HG03139 (cell line): ENCODE measurements around the gene XYLT1.

ENCODE experiments used
- ATAC-seq: cut with Tn5 transposase; IDR thresholded peaks from one replicate; pipeline ENCODE4 v1.9.1; 2021; ENCODE audit not compliant: unreplicated experiment

The XYLT1 gene

DNA sequence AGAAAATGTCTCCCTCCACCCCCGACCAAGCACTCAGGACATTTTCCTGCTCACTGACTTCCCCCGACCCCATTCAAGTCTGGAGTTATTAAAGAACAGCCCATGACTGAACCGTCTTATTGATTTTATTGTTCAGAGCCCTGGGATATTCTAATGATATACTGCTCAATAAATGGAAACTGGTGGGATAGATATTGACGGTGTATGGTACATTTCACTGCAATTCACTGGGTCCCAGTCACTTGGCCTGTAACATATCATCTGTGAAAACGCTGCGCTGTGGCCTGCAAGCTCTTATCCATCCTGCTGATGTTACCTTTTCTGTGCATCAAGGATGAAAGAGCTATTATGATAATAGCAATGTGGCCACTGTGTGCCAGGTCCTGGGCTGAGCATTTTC lies 258.2 kb downstream of the XYLT1 start:
- ATAC-seq = no peak

DNA sequence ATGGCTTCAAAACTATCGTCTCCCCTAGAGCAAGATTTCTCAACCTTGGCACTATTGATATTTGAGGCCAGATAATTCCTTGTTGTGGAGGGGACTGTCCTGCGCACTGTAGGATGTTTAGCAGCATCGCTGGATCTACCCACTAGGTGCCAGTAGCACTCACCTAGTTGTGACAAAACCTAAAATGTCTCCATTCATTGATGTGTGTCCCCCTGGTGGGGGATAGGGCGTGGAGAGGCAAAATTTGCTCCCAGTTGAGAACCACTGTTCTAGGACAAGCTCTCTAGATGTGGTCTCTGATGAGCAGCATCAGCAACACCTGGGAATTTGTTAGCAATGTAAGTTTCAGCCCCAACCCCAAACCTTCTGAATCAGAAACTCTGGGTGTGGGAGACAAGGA lies 259.0 kb downstream of the XYLT1 start:
- no peak for ATAC-seq

DNA sequence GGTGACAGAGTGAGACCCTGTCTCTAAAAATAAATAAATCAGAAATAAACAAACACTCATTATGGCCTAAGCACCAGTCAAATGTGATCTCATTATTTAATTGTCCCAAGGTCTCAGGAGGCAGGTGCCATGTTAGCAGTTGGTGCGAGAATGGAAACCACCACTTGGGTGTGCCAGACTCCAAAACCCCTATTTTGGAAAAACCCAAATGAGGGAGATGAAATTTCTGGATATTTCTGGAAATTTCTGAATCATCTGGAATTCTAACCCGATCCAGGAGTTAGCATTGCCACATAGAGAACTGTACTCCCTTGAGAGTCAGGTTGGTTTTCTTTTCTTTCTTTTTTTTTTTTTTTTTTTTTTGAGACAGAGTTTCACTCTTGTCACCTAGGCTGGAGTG lies 264.0 kb downstream of the XYLT1 start:
- no peak for ATAC-seq

DNA sequence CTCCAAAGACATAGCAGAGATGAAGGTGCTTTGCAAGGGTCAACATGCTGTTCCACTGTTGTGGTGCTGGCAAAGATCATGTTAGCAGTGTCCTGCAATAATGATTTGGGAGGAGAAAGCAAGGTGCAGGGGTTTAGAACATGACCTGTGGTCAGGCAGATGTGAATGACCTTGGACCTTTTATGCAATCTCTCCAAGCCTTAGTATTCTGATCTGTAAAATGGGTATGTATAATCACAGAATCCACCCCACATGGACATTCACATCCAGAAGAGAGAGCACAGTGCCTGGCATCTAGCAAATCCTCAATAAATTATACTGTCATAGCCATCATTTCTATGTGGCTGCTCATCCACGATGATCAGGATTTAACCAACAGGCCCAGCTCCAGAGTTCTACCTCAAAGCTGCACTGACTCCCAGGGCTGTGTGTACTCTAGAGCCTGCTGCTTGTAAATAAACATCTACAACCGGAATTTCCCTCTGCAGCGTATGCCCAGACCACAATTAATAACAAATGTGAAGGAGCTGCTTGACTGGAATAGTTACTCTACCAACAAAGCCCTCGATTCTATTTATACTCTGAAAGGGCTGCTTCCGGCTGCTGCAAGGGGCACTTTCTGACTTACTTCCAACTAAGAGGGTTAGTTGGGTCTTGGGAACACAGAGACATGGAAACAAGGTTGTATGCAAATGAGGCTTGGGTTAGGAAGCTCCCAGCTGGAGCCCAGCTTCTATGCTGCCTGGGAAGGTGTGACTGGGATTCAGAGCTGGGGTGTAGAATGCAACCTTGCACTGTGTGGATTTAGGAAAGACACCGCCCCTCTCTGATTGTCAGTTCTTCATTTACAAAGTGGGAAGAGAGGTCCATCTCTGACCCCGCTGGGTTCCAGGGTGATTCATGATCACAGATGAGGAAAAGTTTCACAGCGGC lies 265.2 kb downstream of the XYLT1 start:
- no peak for ATAC-seq

DNA sequence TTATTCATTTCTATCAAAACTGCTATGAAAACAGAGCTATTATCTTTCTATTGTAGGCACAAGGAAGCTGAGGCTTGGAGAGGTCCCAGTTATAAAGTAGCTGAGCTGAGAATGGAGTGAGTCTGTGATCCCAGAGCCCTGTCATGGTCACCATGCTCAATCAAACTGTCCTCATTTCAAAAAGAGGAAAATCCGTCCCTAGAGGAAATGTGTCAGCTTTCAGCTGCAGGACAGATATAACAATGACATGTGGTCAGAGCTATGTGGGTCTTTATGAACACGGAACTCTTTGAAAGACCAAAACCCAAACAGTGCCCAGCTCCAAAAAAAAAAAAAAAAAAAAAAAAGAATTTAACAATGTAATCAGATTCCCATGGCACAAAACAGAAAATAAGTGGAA lies 266.1 kb downstream of the XYLT1 start:
- no peak for ATAC-seq

DNA sequence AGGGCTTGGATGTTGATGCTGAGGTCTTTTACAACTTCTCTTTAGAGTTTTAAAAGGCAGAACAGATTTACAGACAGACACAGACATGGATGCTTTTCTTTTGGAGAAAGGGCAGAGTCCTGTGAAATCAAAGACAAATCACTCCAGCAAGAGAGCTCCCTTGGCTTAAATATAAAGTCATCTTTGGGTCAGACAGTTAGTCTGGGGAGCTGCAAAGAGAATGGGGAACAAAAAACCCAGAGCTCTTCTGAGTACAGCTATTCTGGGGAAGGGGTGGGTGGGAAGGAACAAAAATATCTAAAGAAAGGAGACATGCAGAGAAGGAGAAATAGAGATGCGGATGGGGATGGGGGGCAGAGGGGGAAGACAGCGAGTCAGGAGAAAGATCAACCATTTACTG lies 266.6 kb downstream of the XYLT1 start:
- no peak for ATAC-seq

DNA sequence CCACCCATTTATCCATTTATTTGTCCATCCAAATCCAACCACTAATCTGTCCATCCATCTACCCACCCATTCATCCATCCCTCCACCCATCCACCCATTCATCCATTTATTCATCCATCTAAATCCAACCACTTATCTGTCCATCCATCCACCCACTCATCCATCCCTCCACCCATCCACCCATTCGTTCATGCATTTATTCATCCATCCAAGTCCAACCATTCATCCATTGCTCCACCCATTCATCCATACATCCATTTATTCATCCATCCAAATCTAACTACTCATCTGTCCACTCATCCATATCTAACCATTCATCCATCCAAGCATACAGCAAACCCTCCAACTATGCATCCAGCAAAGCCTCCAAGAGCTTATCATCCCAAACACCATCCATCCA lies 267.3 kb downstream of the XYLT1 start:
- no peak for ATAC-seq

DNA sequence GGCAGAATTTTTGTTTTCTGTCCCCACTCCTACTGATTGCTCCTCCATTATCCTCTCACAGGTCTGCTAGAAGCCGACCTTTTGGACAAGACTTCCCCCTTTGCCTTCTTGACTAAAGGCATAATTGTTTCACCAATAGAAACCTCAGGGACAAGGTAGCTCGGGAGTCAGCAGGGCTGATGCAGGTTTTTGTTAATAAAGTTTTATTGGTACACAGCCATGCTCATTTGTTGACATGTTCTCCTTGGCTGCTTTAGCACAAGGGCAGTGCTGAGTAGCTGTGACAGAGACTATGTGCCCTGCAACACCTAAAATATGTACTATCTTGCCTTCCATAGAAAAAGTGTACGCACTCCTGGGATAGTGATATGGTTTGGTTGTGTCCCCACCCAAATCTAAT lies 271.6 kb downstream of the XYLT1 start:
- ATAC-seq = no peak

DNA sequence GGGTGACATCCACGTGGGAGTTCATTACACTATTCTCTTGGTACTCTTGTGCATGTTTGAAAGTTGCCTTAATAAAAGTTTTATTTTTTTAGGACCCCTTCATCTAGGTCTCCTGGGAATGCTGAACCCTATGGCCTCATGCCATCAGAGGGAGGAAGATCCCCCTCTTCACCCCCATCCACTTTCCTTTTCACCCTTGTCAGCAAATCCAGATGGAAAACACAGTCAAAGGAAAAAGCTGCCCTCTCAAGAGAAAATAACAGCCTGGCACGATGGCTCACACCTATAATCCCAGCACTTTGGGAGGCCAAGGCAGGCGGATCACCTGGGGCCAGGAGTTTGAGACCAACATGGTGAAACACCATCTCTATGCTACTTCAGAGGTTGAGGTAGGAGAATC lies 274.2 kb downstream of the XYLT1 start:
- no peak for ATAC-seq

DNA sequence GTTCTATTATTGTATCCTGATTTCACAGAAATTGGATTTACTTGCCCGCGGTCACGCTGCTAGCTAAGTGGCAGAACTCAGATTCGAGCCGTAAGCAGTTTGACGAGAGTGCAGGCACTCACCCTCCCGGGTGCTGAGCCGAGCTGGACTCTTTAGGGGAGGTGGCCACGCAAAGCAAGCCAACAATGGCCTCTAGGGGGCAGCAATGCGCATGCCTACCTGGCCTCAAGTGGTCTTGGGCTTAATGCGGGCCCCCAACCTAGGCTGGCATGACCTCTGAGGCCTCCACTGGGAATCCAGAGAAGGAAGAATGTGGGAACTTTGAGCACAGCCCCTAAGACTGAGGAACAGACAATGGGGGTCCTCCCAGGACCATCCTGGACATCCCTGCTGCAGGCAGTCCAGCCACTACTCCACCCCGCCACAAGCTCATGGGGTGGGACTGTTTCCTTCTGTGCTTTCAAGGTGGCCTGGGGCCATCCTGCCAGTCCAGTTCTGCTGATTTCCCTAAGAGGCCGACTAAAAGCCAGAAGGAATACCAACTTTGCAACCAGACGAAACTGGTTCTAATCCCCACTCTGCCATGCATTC lies 276.5 kb downstream of the XYLT1 start:
- ATAC-seq = no peak

DNA sequence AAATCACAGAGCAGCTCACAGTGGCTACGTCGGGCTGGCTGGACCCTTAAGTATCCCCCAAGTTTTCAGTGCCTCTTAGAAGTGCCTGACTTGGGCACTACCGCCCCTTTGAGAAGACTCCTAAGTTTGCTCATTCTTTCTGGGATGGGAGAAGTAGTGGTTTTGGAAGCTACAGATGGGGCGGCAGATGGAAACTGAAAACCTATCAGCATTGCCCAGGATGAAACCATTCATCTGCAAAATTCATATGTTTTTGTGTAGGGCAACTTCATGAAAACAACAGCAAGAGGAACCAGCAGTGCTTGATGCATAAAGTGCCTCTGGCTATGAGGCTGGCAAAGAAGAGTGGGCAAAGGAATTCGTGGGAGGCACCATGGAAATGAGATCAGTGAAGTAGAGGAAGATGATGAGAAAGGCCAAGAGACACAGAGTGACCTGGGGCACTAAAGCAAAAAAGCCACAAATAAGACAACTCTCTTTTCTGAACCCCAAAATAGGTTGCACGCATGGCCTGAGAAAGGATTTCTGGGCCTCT lies 277.1 kb downstream of the XYLT1 start:
- ATAC-seq = no peak

DNA sequence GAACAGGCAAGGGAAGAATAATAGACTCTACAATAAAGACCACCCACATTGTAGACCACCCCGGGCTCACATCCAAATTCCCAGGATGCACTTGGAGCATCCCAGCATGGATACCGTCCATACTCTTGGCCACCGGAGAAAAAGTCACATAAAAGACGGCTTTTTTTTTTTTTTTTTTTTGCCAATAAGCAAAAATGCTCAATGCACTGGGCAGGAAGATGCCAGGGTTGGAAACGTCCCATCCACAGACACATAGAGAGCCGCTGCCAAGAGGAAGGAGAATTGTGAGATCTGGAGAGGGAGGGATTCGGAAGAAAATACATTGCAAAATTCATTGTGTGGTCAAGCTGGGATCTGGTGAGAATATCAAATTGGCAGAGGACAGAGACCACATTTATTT lies 286.7 kb downstream of the XYLT1 start:
- ATAC-seq = no peak

DNA sequence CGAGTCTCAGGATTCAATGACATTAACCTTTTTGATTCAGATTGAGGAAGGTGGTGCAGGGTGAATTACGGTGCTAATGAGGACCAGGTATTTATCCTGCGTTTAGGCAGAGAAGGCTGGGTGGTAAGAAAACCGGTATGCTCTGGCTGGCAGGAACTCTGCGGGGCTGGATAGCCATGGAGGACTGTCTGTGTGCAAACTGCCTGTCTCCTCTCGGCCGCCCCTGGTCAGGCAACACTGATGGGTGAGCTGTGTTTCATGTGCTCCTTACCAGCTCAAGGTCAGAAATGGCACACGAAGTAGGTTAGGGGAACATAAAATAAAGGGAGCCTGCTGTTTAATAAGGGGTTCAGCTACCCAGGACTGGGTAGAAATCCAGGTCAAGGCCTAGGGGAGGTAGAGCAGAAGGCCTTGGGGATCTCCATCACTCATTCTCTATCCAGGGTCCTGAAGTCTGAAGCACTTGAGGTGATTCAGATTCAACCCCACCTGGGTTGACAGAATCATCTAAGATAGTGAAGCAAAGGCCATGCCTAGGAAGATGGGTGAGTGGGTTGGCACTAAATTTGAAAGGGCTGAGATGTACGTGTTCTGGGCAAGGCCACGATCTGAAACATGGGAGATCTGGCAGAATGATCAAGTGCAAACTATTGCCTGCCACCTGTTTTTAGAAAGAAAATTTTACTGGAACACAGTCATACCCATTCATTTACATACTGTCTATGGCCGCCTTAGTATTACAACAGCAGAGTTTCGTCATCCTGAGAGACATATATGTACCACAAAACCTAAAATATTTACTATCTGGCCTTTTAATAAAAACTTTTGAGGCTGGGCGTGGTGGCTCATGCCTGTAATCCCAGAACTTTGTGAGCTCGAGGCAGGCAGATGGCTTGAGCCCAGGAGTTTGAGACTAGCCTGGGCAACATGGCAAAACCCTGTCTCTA lies 292.5 kb downstream of the XYLT1 start:
- no peak for ATAC-seq

DNA sequence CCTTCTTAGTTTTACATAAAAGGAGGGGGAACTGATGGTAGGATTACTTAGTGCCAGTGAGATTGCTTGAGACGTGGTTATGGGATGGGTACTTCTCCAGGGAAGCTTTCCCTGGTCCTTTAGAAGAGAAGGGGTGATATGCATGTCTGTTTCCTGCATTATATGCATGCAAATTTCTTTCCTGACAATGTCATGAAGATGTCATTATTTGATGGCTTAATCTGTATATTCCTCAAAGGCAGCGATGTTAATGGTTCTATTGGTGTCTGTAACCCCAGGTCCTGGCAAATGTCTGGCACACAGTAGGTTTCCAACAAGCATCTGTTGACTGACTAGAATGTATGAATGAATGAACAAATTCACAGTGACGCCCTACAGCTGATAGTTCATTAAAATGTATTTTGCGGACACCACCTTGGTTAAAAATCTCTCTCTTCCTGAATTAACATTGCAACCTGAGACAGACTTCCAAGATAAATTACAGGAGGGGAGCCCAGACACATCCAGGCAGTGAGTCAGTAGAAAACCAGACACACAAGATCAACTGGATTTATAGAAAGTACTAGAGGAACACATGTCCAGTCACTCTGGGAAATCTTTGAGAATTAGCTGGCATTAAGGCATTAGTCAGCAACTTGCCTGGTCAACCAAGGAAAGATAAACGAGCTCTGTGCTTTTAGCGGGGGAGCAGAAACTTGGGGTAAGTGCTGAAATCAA lies 293.4 kb downstream of the XYLT1 start:
- ATAC-seq = no peak

DNA sequence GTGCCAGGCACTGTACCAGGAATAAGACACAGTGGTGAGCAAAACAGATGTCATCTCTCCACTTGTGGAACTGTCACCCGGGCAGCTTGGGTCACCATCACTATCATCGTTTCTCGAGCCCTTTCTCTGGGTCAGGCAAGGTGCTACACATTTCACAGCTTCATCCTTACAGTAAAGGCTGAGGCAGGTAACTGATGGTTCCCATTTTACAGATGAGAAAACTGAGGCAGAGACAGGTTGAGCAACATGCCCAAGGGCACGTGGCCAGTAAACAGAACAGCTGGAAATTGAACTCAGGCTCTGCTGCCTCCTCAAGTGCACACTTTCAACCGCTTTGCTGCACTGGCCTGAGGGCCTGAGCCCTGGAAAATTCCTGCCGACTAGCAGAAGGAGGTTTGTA lies 294.6 kb downstream of the XYLT1 start:
- ATAC-seq = no peak

DNA sequence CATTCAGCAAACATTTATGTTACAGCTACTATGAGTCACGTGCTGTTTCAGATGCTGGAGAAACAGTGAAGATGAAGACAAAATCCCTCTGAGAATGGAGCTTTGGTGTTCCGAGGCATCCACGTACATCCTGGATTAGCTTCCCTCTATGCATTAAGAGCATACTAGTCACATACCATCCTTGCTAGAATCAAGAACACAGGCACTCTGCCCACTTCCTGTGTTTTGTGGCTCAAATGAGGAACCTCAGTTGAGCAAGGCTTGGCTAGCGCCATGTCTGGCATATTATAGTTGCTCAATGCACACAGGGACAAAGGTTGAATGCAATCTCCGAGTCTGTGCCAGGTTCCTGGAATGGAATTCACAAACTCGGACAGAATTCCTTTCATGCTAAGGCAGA lies 297.5 kb downstream of the XYLT1 start:
- ATAC-seq = no peak

DNA sequence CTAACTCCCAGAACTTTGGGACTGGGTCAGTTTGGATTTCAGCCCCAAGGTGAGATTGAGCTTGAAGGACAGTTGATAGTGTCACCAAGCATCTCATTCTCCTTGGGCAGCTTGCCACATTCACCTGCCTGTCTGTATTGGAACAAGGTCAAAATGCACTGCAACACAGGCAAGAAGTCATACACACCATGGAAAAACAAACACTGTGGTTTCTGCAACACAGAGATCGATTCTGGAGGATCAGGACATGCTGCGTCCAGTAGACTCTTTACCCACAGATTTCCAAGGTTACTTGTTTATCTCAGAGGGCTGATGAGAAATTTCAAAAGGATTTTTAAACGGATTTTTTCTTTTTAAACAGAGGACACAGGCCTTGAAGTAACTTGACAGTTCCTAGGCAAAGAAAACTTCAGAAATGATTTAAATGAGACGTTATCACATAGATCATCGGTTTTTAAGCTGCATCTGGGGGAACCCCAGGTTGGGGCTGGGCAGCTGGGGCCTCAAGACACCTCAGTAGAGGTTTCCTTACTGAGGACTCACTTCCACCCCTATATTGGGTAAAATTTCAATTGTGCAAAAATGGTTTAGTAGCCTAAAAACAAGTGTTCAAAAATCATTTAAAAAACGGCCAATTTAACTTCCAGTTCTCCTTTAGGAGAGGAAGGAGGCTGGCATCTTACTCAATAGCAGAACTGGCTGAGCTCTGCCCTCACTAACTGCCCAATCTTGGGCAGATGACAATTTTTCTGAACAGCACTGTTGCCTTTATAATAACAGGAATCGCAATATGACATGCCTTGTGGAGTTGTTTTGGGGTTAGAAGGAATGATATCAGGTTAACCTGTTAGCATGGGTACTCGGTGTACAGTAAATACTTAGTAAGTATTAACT lies 299.3 kb downstream of the XYLT1 start:
- no peak for ATAC-seq

DNA sequence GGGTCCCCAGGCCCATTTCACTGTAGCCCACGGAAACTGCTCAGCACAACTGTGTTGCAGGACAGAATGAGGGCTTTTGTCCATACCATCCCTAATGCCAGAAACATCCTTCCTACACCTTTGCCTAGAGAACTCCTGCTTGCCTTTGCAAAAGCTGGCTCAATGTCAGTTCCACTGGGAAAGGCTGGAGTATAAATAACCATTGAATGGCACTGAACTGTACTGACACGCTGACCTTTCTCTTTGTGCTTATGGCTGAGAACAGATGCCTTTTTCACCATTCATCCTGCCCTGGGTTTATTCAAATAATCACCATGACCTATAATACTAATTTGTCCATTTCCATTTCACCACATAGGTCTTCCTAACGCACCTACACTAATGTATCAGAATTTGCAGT lies 300.3 kb downstream of the XYLT1 start:
- no peak for ATAC-seq

DNA sequence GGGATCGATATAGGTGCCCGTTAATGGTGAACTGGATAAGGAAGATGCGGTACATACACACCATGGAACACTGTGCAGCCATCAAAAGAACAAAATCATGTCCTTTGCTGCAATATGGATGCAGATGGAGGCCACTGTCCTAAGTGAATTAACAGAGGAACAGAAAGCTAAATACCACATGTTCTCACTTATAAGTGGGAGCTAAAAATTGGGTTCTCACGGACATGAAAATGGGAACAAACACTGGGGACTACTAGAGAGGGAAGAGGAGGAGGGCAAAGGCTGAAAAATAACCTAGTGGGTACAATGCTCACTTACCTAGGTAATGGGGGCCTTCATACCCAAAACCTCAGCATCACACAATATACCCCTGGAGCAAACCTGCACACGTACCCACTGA lies 302.6 kb downstream of the XYLT1 start:
- ATAC-seq = no peak

DNA sequence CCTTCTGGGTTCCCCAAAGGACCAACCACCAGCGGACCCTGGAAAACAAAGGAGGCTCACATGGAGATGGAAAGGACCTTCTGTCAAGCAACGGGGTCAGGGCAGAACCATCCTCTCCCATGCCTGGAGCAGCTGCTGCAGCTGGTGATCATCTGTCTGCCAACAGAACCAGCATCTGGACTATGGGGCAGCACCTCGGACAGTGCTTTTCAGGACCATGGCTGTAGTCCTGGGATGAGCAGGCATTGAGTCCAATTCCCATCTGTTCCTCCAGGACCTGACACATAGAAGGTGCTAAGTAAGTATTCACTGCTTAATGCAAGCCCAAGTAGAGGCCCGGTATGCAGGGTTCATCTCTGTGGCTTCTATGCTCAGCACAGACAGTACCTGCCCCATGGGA lies 304.7 kb downstream of the XYLT1 start:
- ATAC-seq = no peak
